ENCODE results near the gene EZH2.

- TF ChIP-seq CTCF (IDR thresholded peaks at IDR 0.05): no peak
- peak; percentile 75 for TF ChIP-seq POLR2AphosphoS5 (IDR thresholded peaks at IDR 0.05)
These were observed 1.2 kb downstream of the EZH2 start for GRCh38 chr7:148882841-148883265.
